RWPE1 (cell line): ENCODE data around the gene ANKRD11.

Source experiments
- CTCF ChIA-PET: fragments of 350-600 bp; sonication (Branson Sonifier 250); formaldehyde crosslinking; extraction: SDS; loops from one replicate; lab custom pipeline; 2021; lab: Yijun Ruan, JAX
- POLR2A ChIA-PET: fragments of 400-600 bp; formaldehyde crosslinking; extraction: SDS; loops from one replicate; lab custom pipeline; 2020; ENCODE audit warnings: antibody characterized with exemption; ENCODE audit not compliant: low non-redundant PET; lab: Yijun Ruan, JAX
- DNase-seq: peaks from one replicate; pipeline ENCODE4 v3.0.0; 2012; ENCODE audit warnings: low spot score
- H3K27ac ChIP-seq: fragments of 450-650 bp; 2 replicates; pipeline ENCODE4 v1.5.1; 2017
- TF ChIP-seq, protein P1 (sequence below): fragments of 450-650 bp; conservative IDR thresholded peaks from 2 replicates; pipeline ENCODE4 v1.5.1; 2017; ENCODE audit warnings: low read depth, mild to moderate bottlenecking

Gene ANKRD11

DNA sequence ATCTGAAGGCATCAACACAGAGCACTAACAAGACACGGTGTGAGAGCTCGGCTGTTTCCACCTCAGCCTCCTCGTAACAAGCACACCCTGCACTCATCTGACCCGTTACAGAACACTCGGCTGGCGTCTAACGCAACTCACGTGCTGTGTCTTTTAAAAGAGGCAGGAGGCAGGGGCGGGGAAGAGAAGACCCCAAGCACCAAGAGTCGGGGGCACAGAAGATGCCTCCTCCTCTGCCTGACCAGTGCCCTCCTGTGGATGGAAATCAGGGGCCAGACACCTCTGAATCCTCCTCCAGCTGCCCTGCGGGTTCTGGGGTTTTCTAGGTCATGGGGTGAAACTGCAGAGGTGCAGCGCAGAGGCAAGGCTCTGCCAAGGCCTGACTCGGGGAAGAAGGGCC is 198.6 kb downstream of the ANKRD11 start:
- ChIA-PET CTCF (interaction anchor here (1.3 kb wide), 1 partner anchor 15 kb away, joined by 3 read pairs; no protein-coding TSS in a partner anchor), POLR2A (no interaction called here)
- TF ChIP-seq, protein P1, sequence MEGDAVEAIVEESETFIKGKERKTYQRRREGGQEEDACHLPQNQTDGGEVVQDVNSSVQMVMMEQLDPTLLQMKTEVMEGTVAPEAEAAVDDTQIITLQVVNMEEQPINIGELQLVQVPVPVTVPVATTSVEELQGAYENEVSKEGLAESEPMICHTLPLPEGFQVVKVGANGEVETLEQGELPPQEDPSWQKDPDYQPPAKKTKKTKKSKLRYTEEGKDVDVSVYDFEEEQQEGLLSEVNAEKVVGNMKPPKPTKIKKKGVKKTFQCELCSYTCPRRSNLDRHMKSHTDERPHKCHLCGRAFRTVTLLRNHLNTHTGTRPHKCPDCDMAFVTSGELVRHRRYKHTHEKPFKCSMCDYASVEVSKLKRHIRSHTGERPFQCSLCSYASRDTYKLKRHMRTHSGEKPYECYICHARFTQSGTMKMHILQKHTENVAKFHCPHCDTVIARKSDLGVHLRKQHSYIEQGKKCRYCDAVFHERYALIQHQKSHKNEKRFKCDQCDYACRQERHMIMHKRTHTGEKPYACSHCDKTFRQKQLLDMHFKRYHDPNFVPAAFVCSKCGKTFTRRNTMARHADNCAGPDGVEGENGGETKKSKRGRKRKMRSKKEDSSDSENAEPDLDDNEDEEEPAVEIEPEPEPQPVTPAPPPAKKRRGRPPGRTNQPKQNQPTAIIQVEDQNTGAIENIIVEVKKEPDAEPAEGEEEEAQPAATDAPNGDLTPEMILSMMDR: no peak
- H3K27ac ChIP-seq: peak overlapping the region; percentile 52
- DNase-seq: no peak

DNA sequence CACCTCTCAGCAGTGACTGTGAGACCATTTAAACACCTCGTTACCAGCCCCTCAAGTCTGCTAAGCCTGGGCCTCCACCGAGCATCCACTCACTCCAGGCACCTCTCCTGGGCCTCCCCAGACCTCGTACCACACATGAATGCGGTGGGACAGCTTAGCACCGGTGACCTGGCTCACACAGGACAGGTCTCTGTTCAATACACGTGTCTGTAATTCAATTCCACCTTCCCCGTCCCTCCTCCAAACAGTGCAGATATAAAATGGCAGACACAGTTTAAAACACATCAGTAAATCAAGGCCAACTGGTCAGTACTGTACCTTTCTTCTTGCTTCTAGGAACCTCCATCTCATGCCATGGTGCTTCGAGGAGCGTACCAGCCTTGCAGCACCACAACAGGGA is 199.0 kb downstream of the ANKRD11 start:
- CTCF ChIA-PET: no interaction called here
- POLR2A ChIA-PET: no interaction called here
- DNase-seq: no peak
- TF ChIP-seq, protein P1: no peak
- peak overlapping the region; percentile 52 for H3K27ac ChIP-seq

DNA sequence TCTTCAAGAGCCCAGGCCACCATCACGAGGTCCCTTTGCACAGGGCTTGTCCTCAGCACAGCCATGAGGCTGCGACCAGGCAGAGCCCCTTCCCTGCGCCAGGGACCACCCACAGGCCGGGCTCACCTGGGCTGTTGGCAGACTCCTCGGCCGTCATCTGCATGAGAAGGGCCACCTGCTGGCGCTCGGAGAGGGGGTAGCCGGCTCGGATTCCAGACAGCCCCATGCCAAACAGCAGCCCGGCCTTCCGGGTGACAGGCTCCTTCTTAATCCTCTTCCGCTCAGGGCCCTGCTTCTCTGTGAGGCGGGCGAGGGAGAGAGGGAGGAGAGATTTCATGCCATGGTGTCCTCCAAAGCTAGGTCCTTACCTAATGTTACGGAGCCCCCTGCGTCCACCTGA is 199.5 kb downstream of the ANKRD11 start:
- TF ChIP-seq, protein P1: no peak
- DNase-seq: no peak
- CTCF ChIA-PET: interaction anchor here (0.5 kb wide), 1 partner anchor 1850 kb away, joined by 3 read pairs; no protein-coding TSS in a partner anchor
- POLR2A ChIA-PET: no interaction called here
- peak overlapping the region; percentile 52 for H3K27ac ChIP-seq

DNA sequence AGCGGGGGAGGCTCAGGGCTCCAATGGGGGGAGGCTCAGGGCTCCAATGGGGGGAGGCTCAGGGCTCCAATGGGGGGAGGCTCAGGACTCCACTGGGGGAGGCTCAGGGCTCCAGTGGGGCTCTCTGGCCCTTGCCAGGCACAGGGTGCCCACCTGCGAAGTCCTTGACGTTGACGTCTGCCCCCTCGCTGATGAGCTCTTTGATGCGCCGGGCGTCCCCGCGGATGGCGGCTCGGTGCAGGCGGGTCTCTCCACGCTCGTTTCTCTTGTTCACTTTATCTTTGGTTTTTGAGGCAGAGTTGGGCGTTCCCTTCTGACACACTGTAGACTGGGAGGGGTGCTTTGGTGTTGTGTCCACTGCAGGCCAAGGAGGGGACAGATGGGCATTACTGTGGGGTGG is 199.9 kb downstream of the ANKRD11 start:
- no peak for DNase-seq
- TF ChIP-seq, protein P1: no peak
- POLR2A ChIA-PET: no interaction called here
- CTCF ChIA-PET: interaction anchor here (0.5 kb wide), 1 partner anchor 1850 kb away, joined by 3 read pairs; no protein-coding TSS in a partner anchor
- H3K27ac ChIP-seq: peak overlapping the region; percentile 52

DNA sequence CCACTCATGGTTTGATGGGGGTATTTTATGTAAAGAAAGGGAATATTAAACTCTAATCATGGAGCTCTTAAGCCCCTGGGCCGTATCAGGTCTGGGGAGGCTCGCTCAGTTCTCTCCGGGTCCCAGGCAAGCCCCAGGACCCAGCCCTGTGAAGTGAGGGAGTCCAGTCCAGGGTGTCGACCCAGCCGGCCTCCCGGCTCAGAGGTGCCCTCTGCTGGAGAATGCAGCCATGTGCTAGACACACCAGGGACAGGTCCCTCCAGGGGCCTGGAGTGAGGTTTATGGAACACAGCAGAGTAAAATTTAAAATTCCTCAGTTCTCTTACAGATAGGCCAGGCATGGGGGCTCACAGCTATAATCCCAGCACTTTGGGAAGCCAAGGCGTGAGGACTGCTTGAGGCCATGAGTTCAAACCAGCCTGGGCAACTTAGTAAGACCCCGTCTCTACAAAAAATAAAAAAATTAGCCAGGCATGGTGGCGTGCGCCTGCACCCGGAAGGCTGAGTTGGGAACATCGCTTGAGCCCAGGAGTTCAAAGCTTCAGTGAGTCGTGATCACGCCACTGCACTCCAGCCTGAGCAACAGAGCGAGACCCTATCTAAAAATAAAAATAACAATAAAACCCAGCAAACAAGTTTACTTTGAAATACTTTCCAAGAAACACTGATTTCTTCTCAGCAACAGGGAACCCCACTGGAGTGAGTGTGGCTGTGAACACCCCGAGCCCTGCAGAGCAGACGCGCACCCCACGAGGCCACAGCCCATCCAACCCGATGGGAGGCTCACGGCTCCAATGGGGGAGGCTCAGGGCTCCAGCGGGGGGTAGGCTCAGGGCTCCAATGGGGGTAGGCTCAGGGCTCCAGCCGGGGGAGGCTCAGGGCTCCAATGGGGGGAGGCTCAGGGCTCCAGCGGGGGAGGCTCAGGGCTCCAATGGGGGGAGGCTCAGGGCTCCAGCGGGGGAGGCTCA is 200.6 kb downstream of the ANKRD11 start:
- TF ChIP-seq, protein P1: peak; percentile 88
- ChIA-PET POLR2A (no interaction called here), CTCF (interaction anchor here (0.6 to 0.7 kb wide), 6 partner anchors 9 to 698 kb away, joined by 3 to 6 read pairs (median 4); no protein-coding TSS in a partner anchor)
- H3K27ac ChIP-seq: peak overlapping the region; percentile 53
- DNase-seq: peak; percentile 86

DNA sequence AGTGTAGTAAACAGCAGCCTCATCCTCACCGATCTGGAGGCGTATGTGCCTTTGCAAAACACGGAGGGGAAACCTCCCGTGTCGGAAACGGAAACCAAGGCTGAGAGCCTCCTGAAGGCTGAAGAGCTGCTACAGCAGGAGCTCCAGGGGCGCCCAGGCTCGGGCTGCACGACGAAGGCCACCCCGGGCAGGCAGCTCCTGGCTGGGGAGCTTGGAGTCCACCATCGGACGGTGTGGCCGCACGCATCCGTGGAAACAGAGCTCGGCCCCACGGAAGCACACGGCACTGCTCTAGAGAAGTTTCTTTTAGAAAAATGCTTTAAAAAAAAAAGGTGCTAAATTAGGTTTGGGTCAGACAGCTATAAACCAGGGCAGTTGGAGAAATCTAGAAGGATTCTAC is 201.4 kb downstream of the ANKRD11 start:
- H3K27ac ChIP-seq: peak overlapping the region; percentile 53
- ChIA-PET POLR2A (no interaction called here), CTCF (interaction anchor here (0.6 to 0.7 kb wide), 6 partner anchors 8 to 697 kb away, joined by 3 to 6 read pairs (median 4); no protein-coding TSS in a partner anchor)

More for the DNA sequence above, 201.4 kb downstream of the ANKRD11 start:
- TF ChIP-seq, protein P1: no peak
- DNase-seq: no peak
